ENCODE results near the gene ELK4.

DNA sequence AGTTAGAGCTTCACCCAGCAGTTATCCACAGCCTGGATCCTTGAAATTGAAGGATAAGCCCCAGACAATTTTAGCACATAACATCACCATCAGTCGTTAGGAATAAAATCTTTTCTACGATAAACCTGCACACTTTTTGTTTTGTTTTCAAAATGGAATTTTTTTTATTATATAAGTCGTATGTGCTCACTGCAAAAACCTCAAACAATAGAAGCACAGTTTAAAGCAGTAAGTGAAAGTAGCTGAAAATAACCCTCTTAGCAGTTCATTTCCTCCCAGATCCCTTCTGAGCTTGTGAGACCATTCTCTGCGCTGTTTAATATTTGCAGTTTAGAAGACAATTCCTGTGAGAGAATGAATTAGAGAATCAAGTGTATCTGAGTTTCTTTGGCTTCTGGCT is 38.3 kb downstream of the ELK4 start:
- TF ChIP-seq, protein P1, sequence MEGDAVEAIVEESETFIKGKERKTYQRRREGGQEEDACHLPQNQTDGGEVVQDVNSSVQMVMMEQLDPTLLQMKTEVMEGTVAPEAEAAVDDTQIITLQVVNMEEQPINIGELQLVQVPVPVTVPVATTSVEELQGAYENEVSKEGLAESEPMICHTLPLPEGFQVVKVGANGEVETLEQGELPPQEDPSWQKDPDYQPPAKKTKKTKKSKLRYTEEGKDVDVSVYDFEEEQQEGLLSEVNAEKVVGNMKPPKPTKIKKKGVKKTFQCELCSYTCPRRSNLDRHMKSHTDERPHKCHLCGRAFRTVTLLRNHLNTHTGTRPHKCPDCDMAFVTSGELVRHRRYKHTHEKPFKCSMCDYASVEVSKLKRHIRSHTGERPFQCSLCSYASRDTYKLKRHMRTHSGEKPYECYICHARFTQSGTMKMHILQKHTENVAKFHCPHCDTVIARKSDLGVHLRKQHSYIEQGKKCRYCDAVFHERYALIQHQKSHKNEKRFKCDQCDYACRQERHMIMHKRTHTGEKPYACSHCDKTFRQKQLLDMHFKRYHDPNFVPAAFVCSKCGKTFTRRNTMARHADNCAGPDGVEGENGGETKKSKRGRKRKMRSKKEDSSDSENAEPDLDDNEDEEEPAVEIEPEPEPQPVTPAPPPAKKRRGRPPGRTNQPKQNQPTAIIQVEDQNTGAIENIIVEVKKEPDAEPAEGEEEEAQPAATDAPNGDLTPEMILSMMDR (IDR thresholded peaks at IDR 0.05), result no peak
- TF ChIP-seq CHD2 (IDR thresholded peaks at IDR 0.05; ENCODE audit: low read length, partially characterized antibody) (no peak), KDM5A (IDR thresholded peaks at IDR 0.05) (no peak), RCOR1 (IDR thresholded peaks at IDR 0.05; ENCODE audit: low read depth, low read length) (no peak), MYC (IDR thresholded peaks at IDR 0.05; ENCODE audit: borderline replicate concordance, low read length) (no peak)
